Chondrocyte (in vitro differentiated cells): ENCODE measurements around the gene GK. TPM values are rescaled to one million over a fixed set of nuclear protein-coding genes. Genes with fewer than 3 reads are reported as not detected.

Source experiments
- DNase-seq: peaks from one replicate; pipeline ENCODE4 v3.0.0; 2021; ENCODE audit warnings: mixed read lengths, low spot score
- H3K27ac Mint-ChIP-seq: one replicate; pipeline ENCODE4 v1.8.0; 2021; ENCODE audit warnings: mild to moderate bottlenecking, moderate library complexity, mixed read lengths; ENCODE audit not compliant: unreplicated experiment
- H3K27me3 Mint-ChIP-seq: 2 replicates; pipeline ENCODE4 v1.8.0; 2021; ENCODE audit warnings: low read depth, mixed read lengths
- H3K36me3 Mint-ChIP-seq: 2 replicates; pipeline ENCODE4 v1.8.0; 2021; ENCODE audit warnings: low read depth, mixed read lengths
- H3K4me1 Mint-ChIP-seq: 2 replicates; pipeline ENCODE4 v1.8.0; 2021; ENCODE audit warnings: low read depth, mild to moderate bottlenecking, mixed read lengths
- H3K4me3 Mint-ChIP-seq: one replicate; pipeline ENCODE4 v1.8.0; 2021; ENCODE audit warnings: mild to moderate bottlenecking, moderate library complexity, mixed read lengths; ENCODE audit not compliant: unreplicated experiment
- H3K9me3 Mint-ChIP-seq: 2 replicates; pipeline ENCODE4 v1.8.0; 2021; ENCODE audit warnings: low read depth, mixed read lengths
- total RNA-seq: library from RNA; stranded (reverse); gene quantifications from 3 replicates; pipeline ENCODE4 v1.2.1, GENCODE V29; 2021
- TF ChIP-seq, protein P1 (sequence below): fragments of 200-600 bp; sonication (generic); IDR thresholded peaks from 2 replicates; pipeline ENCODE4 v1.5.0; 2021; ENCODE audit warnings: antibody characterized with exemption, mild to moderate bottlenecking, moderate library complexity

GK gene
- total RNA-seq, 1 donor from 2014 or later, result 3.4 TPM

DNA sequence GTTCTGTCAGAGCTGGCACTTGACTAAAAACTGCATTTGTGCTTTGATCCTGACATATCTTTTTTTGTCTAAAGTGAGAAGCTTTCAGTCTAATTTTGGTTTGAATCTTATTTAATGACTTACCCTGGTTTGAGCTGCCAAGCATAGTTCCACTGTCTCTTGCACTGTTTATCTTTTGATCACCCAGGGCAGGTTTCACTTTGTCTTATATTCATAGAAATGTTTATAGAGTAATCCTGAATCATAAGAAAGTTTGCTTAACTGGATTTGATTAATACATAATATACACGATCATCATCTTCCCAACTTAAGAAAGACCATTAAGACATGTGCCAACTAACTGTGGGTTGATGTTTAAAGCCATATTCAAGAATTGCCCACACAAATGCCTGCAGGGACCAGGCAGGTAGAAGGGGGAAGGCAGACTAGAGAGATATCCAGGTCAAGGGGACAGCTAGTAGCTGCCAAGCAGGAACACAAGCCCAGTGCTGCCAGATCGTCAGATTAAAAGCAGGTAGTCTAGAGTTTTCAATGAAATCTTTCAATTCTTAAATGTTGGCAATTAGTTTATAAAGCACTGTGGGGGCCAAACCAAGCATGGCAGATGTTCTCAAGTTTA lies 1.9 kb downstream of the GK start:
- Mint-ChIP-seq H3K9me3 (no peaks in the 10 kb centered on the region), H3K4me1 (peaks cover 16% of the 10 kb centered on the region), H3K27me3 (no peaks in the 10 kb centered on the region), H3K27ac (no peak overlapping the region), H3K4me3 (no peak overlapping the region), H3K36me3 (no peaks in the 10 kb centered on the region)
- TF ChIP-seq, protein P1, sequence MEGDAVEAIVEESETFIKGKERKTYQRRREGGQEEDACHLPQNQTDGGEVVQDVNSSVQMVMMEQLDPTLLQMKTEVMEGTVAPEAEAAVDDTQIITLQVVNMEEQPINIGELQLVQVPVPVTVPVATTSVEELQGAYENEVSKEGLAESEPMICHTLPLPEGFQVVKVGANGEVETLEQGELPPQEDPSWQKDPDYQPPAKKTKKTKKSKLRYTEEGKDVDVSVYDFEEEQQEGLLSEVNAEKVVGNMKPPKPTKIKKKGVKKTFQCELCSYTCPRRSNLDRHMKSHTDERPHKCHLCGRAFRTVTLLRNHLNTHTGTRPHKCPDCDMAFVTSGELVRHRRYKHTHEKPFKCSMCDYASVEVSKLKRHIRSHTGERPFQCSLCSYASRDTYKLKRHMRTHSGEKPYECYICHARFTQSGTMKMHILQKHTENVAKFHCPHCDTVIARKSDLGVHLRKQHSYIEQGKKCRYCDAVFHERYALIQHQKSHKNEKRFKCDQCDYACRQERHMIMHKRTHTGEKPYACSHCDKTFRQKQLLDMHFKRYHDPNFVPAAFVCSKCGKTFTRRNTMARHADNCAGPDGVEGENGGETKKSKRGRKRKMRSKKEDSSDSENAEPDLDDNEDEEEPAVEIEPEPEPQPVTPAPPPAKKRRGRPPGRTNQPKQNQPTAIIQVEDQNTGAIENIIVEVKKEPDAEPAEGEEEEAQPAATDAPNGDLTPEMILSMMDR, result no peak
- no peak for DNase-seq

DNA sequence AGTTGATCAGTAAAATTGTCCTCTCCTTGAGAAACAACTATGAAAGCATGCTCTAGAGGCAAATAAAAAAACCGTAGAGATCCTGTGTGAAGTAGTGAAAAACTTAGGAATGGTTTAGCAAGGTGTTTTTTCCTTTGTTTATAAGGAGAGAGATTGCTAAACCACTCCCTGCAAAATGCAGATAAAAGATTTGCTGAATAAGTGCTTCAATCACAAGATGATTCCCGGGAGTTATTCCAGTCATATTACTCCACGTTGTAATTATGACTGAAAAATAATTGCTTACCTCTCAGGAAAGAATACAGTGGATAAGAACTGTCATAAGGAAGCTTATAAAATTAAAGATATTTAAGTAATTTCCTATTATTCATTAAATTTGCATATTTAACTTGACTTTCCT lies 2.8 kb downstream of the GK start:
- no peaks in the 10 kb centered on the region for H3K27me3 Mint-ChIP-seq
- TF ChIP-seq, protein P1, result no peak
- no peak overlapping the region for H3K27ac Mint-ChIP-seq

DNA sequence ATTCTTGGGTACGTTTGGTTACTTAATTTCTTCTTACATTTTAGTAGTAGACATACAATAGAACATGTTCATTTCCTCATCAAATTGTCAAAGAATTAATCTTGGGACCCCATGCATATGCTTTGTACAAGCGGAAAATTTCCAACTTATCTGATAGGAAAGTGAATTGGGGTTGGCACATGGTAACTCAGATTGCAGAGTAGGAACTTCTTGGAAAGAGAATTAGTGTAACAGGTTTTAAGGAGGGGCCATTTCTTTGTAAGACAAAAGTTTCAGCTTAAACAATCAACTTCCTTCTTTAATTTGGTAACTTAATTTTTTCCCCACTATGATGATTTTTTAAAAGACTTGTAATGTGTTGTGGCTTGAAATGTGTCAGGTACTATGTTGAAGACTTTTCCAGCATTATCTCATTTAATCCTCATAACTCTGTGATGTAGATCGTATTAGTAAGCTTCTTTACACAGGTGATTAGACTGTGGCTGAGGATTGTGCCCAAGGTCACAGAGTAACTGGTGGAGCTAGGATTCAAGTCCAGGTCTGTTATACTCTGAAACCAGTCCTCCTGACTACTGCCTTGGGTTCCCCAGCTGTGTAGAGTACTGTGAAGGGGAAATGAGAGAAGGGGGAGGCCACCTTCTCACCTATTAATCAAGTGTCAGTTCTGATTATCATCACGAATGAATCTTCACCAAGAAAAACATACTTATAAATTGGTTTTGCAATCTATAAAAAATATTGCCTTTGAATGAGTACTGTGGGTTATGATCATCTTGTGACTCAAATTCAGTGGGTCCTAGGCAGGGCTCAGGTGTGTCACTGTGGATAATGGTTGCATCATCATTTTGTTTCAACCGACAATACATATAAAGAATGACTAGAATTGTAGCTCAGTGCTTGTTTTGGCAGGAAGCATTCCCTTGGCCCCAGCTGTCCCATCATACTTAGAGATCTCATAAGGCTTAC lies 4.3 kb downstream of the GK start:
- DNase-seq, result no peak
- Mint-ChIP-seq H3K4me1 (peaks cover 10% of the 10 kb centered on the region), H3K4me3 (no peak overlapping the region), H3K27me3 (no peaks in the 10 kb centered on the region), H3K27ac (no peak overlapping the region), H3K9me3 (no peaks in the 10 kb centered on the region), H3K36me3 (no peaks in the 10 kb centered on the region)
- TF ChIP-seq, protein P1, result no peak

More for the DNA sequence above, 2.8 kb downstream of the GK start:
- DNase-seq, result no peak
- Mint-ChIP-seq H3K4me3 (no peak overlapping the region), H3K9me3 (no peaks in the 10 kb centered on the region), H3K4me1 (peaks cover 16% of the 10 kb centered on the region), H3K36me3 (no peaks in the 10 kb centered on the region)

DNA sequence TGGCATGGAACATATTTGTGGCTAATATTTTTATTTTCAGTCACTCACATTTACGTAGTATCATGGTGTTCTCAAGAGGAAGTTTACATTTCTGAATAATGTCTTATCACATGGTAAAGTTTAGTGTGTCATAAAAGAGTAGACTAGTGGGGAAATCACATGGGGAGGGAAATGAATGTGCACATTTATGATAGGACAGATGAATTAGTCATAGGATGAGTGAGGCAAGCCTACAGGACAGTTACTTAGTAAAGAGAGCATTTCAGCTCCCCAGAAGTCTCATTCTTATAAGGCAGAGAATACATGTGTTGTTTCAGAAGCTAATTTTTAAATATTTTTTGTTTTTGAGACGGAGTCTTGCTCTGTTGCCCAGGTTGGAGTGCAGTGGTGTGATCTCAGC lies 6.2 kb downstream of the GK start:
- Mint-ChIP-seq H3K4me1 (peaks cover 4% of the 10 kb centered on the region), H3K36me3 (no peaks in the 10 kb centered on the region), H3K27me3 (no peaks in the 10 kb centered on the region), H3K4me3 (no peak overlapping the region), H3K27ac (peak overlapping the region; percentile 19), H3K9me3 (no peaks in the 10 kb centered on the region)
- TF ChIP-seq, protein P1, result no peak
- DNase-seq, result no peak

DNA sequence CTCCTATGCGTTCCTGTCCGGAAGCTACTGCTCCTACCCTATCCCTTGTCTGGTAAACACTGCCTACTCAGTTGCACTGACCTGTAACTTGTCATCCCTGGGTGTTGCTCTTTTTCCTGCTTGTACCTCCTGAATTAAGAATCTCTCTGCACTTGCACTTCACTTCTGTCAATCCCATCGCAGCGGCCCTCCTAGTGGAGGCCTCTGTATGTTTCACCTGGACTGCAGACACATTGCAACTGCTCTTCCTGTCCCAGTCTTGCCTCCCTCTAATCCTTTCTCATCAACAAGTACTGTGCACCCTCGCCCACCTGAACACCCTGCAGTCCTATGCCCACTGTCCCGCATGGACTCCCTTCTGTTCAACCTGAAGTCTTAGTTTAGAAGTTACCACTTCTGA lies 8.0 kb downstream of the GK start:
- TF ChIP-seq, protein P1, result no peak
- Mint-ChIP-seq H3K4me1 (peaks cover 9% of the 10 kb centered on the region), H3K27me3 (no peaks in the 10 kb centered on the region), H3K4me3 (no peak overlapping the region), H3K36me3 (no peaks in the 10 kb centered on the region), H3K9me3 (no peaks in the 10 kb centered on the region), H3K27ac (no peak overlapping the region)
- DNase-seq, result no peak
